K562 (cell line): ENCODE results near the gene TRNAU1AP. TPM values are rescaled to one million over a fixed set of nuclear protein-coding genes. Genes with fewer than 3 reads are reported as not detected.

Experiments
- CBFB ChIP-seq: sonication (generic); formaldehyde crosslinking; IDR thresholded peaks from 2 replicates; pipeline ENCODE4 v1.4.0; 2020; ENCODE audit warnings: mild to moderate bottlenecking, missing genetic modification reagents
- CCNT2 ChIP-seq: IDR thresholded peaks from 2 replicates; pipeline ENCODE4 v1.6.1; 2011; ENCODE audit warnings: borderline replicate concordance, low read depth, mild to moderate bottlenecking, moderate library complexity, mixed read lengths, low read length; ENCODE audit not compliant: insufficient read length; ENCODE audit errors: extremely low read depth
- CGGBP1 ChIP-seq: fragments of 250-450 bp; sonication (Bioruptor Pico); IDR thresholded peaks from 2 replicates; pipeline ENCODE4 v1.9.0; 2021; ENCODE audit warnings: mild to moderate bottlenecking
- CTCF ChIP-seq, 3 experiments: IDR thresholded peaks in 2 of 3; conservative IDR thresholded peaks in 1 of 3; 2 replicates each; pipeline ENCODE4 v1.5.1; 2011 to 2012; ENCODE audit warnings: low read length in 3 of 3, mild to moderate bottlenecking in 3 of 3, control low read depth in 2 of 3, improper control_type of control experiment in 1 of 3, inconsistent platforms in 1 of 3, low read depth in 1 of 3, mixed read lengths in 1 of 3, moderate library complexity in 1 of 3; ENCODE audit not compliant: insufficient read depth in 2 of 3
- HMG20A ChIP-seq: fragments of 450-650 bp; formaldehyde crosslinking; conservative IDR thresholded peaks from 2 replicates; pipeline ENCODE4 v1.4.0; 2020; ENCODE audit warnings: mild to moderate bottlenecking, mixed read lengths
- MAFG ChIP-seq: fragments of 450-650 bp; conservative IDR thresholded peaks from 2 replicates; pipeline ENCODE4 v1.6.1; 2016; ENCODE audit warnings: missing genetic modification characterization, missing compliant biosample characterization
- MCM3 ChIP-seq: fragments of 450-650 bp; IDR thresholded peaks from 2 replicates; pipeline ENCODE4 v1.6.1; 2016
- PCBP1 ChIP-seq: fragments of 200-400 bp; formaldehyde crosslinking; IDR thresholded peaks from 2 replicates; pipeline ENCODE4 v1.6.1; 2018; ENCODE audit warnings: mild to moderate bottlenecking, low read depth, low read length; ENCODE audit not compliant: poor library complexity, severe bottlenecking
- RBBP5 ChIP-seq: fragments of 200-600 bp; sonication (generic); IDR thresholded peaks from 2 replicates; pipeline ENCODE4 v1.6.1; 2012; ENCODE audit warnings: borderline replicate concordance, mild to moderate bottlenecking, low read length, control low read depth, inconsistent platforms; ENCODE audit not compliant: insufficient read depth, poor library complexity, severe bottlenecking
- ZNF232 ChIP-seq: sonication (generic); formaldehyde crosslinking; IDR thresholded peaks from 2 replicates; pipeline ENCODE4 v1.8.0; 2022; ENCODE audit warnings: mild to moderate bottlenecking, missing genetic modification reagents
- ZNF445 ChIP-seq: fragments of 250-450 bp; sonication (Bioruptor Pico); IDR thresholded peaks from 2 replicates; pipeline ENCODE4 v1.4.0; 2020; ENCODE audit warnings: low read depth, mild to moderate bottlenecking, moderate library complexity
- ZNF830 ChIP-seq: fragments of 250-450 bp; sonication (Bioruptor Pico); IDR thresholded peaks from 2 replicates; pipeline ENCODE4 v1.5.0; 2021; ENCODE audit warnings: mild to moderate bottlenecking
- polyA plus RNA-seq, 8 experiments: library from polyadenylated mRNA; depleted of rRNA in 4 of 8; stranded (reverse) in 5 of 8; unstranded in 3 of 8; fragments of >200 nt; fragmentation: Nextera tagmentation in 2 of 8; fragmentation: Illumina TruSeq in 1 of 8; extraction: Ambion mirVana in 2 of 8; extraction: Trizol in 1 of 8; gene quantifications; 2 replicates each; pipeline versions ENCODE4 v1.2.1 to v1.2.3, GENCODE V29; 2011 to 2014; ENCODE audit warnings: inconsistent platforms in 1 of 8, missing spikeins in 1 of 8
- total RNA-seq, 7 experiments: library from RNA; depleted of rRNA in 6 of 7; stranded (reverse); fragments of >200 nt in 6 of 7; fragmentation: Illumina TruSeq in 2 of 7; extraction: Trizol in 2 of 7; gene quantifications; 2 replicates each; pipeline versions ENCODE4 v1.2.1 to v1.2.3, GENCODE V29; 2011 to 2021; ENCODE audit warnings: low replicate concordance in 1 of 7
- TF ChIP-seq, protein P1 (sequence below), 2 experiments: fragments of 450-650 bp; IDR thresholded peaks; 2 replicates each; pipeline ENCODE4 v1.6.1; 2016; ENCODE audit warnings: mild to moderate bottlenecking in 2 of 2, borderline replicate concordance in 1 of 2, low read depth in 1 of 2, moderate library complexity in 1 of 2
- TF ChIP-seq, protein P2 (sequence below), 2 experiments: fragments of 450-650 bp; IDR thresholded peaks; 2 replicates each; pipeline ENCODE4 v1.6.1; 2016

The TRNAU1AP gene
- total and polyA plus RNA-seq, 9 of the 15 experiments (the other 6 are each of a cell fraction or from before 2014, with no cell fraction given) = 34.9 to 110 (median 46.3) TPM

DNA sequence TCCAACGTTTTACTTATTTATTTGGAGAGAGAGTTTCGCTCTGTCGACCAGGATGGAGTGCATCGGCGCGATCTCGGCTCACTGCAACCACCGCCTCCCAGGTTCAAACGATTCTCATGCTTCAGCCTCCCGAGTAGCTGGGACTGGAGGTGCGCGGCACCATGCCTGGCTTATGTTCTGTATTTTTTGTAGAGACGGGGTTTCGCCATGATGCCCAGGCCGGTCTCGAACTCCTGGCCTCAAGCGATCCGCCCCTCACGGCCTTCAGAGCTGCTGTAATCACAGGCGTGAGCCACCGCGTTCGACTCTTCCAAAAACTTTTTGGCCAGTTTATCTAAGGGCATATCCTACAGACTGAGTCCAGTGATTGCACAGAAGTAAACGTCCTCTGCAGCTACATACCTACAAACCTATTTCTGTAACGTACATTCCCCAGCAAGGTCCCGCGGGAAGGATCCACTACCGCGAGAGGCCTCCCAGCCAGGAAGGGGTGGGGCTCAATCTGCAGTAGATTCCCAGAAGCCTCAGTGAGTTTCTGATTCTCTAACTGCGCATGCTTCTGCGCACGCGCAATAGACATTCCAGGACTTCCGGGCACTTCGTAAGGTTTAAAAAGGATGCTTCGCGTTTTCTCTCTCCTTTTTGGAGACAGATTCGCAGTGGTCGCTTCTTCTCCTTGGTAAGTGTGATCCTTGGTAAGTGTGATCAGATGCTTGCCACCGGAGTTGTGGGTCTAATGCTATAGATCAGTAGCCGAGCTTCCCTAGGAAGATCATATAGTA, 47.3 kb upstream of the TRNAU1AP start, which contains the start of gene RCC1 (continued):
- TF ChIP-seq, protein P1, sequence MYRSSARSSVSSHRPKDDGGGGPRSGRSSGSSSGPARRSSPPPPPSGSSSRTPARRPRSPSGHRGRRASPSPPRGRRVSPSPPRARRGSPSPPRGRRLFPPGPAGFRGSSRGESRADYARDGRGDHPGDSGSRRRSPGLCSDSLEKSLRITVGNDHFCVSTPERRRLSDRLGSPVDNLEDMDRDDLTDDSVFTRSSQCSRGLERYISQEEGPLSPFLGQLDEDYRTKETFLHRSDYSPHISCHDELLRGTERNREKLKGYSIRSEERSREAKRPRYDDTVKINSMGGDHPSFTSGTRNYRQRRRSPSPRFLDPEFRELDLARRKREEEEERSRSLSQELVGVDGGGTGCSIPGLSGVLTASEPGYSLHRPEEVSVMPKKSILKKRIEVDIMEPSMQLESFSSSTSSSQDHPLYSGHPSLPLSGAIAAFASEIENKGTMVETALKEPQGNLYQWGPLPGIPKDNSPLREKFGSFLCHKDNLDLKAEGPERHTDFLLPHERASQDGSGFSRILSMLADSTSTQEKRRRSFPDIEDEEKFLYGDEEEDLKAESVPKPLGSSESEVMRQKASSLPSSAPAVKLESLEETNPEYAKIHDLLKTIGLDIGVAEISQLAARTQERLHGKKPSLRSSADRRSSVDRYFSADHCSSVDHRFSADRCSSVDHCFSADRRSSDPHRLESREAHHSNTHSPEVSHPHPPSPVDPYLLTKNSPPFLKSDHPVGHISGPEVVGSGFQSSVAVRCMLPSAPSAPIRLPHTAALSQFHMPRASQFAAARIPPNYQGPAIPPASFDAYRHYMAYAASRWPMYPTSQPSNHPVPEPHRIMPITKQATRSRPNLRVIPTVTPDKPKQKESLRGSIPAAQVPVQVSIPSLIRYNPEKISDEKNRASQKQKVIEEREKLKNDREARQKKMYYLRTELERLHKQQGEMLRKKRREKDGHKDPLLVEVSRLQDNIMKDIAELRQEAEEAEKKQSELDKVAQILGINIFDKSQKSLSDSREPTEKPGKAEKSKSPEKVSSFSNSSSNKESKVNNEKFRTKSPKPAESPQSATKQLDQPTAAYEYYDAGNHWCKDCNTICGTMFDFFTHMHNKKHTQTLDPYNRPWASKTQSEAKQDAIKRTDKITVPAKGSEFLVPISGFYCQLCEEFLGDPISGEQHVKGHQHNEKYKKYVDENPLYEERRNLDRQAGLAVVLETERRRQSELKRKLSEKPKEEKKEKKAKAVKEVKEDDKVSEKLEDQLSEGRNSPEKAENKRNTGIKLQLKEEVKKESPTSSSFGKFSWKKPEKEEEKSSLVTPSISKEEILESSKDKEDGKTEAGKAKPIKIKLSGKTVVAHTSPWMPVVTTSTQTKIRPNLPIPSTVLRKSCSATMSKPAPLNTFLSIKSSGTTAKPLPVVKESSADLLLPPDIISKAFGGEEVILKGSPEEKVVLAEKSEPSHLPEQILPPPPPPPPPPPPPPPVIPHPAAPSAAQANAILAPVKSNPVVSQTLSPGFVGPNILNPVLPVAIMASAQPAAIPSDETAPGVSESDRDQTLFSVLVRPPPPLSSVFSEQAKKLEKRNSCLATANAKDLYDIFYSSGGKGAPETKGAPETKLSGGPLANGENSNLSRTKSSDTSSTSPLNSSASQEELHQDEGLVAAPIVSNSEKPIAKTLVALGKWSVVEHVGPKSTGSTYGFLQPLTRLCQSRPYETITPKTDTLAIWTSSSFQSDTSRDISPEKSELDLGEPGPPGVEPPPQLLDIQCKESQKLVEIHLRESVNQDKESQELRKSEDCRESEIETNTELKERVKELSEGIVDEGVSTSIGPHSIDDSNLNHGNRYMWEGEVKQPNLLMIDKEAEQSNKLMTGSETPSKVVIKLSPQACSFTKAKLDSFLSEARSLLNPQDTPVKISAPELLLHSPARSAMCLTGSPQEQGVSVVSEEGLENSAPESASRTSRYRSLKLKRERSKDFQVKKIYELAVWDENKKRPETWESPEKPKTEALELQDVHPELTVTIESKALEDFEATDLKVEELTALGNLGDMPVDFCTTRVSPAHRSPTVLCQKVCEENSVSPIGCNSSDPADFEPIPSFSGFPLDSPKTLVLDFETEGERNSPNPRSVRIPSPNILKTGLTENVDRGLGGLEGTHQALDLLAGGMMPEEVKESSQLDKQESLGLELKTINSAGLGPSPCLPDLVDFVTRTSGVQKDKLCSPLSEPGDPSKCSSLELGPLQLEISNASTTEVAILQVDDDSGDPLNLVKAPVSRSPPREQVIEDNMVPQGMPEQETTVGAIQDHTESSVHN (IDR thresholded peaks at IDR 0.05; ENCODE audit: borderline replicate concordance in 1 of 2, low read depth in 1 of 2) = 0 out of 4 replicates have a peak, but pooled peaks of 1 of the 2 experiments have one; percentile 29
- TF ChIP-seq, protein P2, sequence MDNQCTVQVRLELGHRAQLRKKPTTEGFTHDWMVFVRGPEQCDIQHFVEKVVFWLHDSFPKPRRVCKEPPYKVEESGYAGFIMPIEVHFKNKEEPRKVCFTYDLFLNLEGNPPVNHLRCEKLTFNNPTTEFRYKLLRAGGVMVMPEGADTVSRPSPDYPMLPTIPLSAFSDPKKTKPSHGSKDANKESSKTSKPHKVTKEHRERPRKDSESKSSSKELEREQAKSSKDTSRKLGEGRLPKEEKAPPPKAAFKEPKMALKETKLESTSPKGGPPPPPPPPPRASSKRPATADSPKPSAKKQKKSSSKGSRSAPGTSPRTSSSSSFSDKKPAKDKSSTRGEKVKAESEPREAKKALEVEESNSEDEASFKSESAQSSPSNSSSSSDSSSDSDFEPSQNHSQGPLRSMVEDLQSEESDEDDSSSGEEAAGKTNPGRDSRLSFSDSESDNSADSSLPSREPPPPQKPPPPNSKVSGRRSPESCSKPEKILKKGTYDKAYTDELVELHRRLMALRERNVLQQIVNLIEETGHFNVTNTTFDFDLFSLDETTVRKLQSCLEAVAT (IDR thresholded peaks at IDR 0.05) = peak; percentile 78 to 86; a peak in 3 of 4 replicates
- no peak for TF ChIP-seq HMG20A (CRISPR knock-in tag)
- 0 out of 2 replicates have a peak, but pooled peaks have one; percentile 54 for TF ChIP-seq ZNF445 (CRISPR knock-in tag)
- no peak for TF ChIP-seq ZNF830 (CRISPR knock-in tag)
- TF ChIP-seq PCBP1 = no peak
- no peak for TF ChIP-seq MCM3
- peak; percentile 98 for TF ChIP-seq CGGBP1 (CRISPR knock-in tag)
- no peak for TF ChIP-seq MAFG
- no peak for TF ChIP-seq CCNT2
- TF ChIP-seq CBFB = 0 out of 2 replicates have a peak, but pooled peaks have one; percentile 34
- no peak for TF ChIP-seq CTCF (IDR thresholded peaks at IDR 0.05 in 2 of 3, conservative IDR thresholded peaks at IDR 0.05 in 1 of 3; ENCODE audit: insufficient read depth in 2 of 3, low read depth in 1 of 3, low read length in 3 of 3)
- TF ChIP-seq ZNF232 (CRISPR knock-in tag) = no peak
- no peak for TF ChIP-seq RBBP5
